Eye (tissue), 1 donor: ENCODE results near the gene SNX7.

Experiments used
- DNase-seq: peaks from one replicate; pipeline ENCODE4 v3.0.0-alpha.2; 2015

The SNX7 gene

GRCh38 chr1:98661544-98662355 lies at the start of gene SNX7:
SNX7 (plus strand) TSS chr1:98661721; CDS start chr1:98661732, 11 bp downstream.
- peak; percentile 91 for DNase-seq

GRCh38 chr1:98637316-98637715 lies 24.2 kb upstream of the SNX7 start:
- DNase-seq, result no peak

GRCh38 chr1:98638185-98638584 lies 23.3 kb upstream of the SNX7 start:
- DNase-seq, result no peak

- no peak for DNase-seq
Observed at GRCh38 chr1:98644510-98644909, 17.0 kb upstream of the SNX7 start.

- no peak for DNase-seq
Observed at GRCh38 chr1:98651116-98651632, 10.3 kb upstream of the SNX7 start.

GRCh38 chr1:98653123-98653522 lies 8.4 kb upstream of the SNX7 start:
- no peak for DNase-seq

GRCh38 chr1:98659879-98660278 lies 1.6 kb upstream of the SNX7 start:
- DNase-seq, result no peak

- no peak for DNase-seq
Observed at GRCh38 chr1:98660940-98661543, 479 bp upstream of the SNX7 start.

GRCh38 chr1:98662356-98662670 lies 792 bp downstream of the SNX7 start:
- DNase-seq, result no peak

GRCh38 chr1:98668733-98669132 lies 7.2 kb downstream of the SNX7 start:
- no peak for DNase-seq

GRCh38 chr1:98669355-98670296 lies 8.1 kb downstream of the SNX7 start:
- no peak for DNase-seq

GRCh38 chr1:98672189-98672588 lies 10.7 kb downstream of the SNX7 start:
- DNase-seq, result no peak

- no peak for DNase-seq
Observed at GRCh38 chr1:98674075-98674781, 12.7 kb downstream of the SNX7 start.

GRCh38 chr1:98675282-98675681 lies 13.8 kb downstream of the SNX7 start:
- peak; percentile 32 for DNase-seq

GRCh38 chr1:98677288-98677687 lies 15.8 kb downstream of the SNX7 start:
- no peak for DNase-seq

GRCh38 chr1:98681812-98682211 lies 20.3 kb downstream of the SNX7 start:
- no peak for DNase-seq

GRCh38 chr1:98688110-98688739 lies 26.7 kb downstream of the SNX7 start:
- no peak for DNase-seq

GRCh38 chr1:98690576-98690975 lies 29.1 kb downstream of the SNX7 start:
- no peak for DNase-seq

GRCh38 chr1:98692482-98692881 lies 31.0 kb downstream of the SNX7 start:
- no peak for DNase-seq

GRCh38 chr1:98693385-98693784 lies 31.9 kb downstream of the SNX7 start:
- DNase-seq, result no peak

GRCh38 chr1:98696077-98696476 lies 34.6 kb downstream of the SNX7 start:
- no peak for DNase-seq

GRCh38 chr1:98697781-98698180 lies 36.3 kb downstream of the SNX7 start:
- DNase-seq, result no peak
